Fibroblast of pulmonary artery (primary cell): ENCODE measurements around the gene GPR34.
A peak's percentile ranks its signal among the peaks of the same experiment; 100 is the strongest.
"Not testable (repeated sequence)": the region's sequence is repeated elsewhere in the genome, so short reads cannot be mapped to it uniquely, and the experiment has no call there.

Source experiments
- DNase-seq: peaks from one replicate; pipeline ENCODE4 v3.0.0-alpha.2; 2010; ENCODE audit warnings: low read depth
- H3K4me3 ChIP-seq: replicated peaks from 2 replicates; pipeline ENCODE4 v1.5.1; 2011; ENCODE audit warnings: low read depth, mild to moderate bottlenecking, control low read depth, low read length, moderate library complexity
- TF ChIP-seq, protein P1 (sequence below): IDR thresholded peaks from 2 replicates; pipeline ENCODE4 v1.5.1; 2011; ENCODE audit warnings: mild to moderate bottlenecking, control low read depth, low read length, inconsistent platforms; ENCODE audit errors: missing control alignments

Gene GPR34

DNA sequence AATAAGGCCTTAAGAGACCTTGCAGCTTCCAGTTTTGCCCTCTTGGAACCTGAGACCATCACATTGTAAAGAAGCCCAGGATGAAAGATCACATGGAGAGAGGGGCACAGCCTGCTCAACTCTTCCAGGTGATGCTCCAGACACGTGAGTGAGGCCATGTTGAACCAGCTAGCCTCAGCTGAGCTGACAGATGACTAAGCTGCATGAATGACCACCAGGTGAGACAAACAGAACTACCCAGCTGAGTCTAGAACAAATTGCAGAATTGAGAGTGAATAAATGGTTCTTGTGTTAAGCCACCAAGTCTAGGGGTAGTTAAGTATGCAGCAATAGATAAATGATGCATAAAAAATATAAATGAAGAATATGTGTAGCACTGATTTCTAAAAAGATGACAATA, 18.4 kb downstream of the GPR34 start:
- DNase-seq, result no peak
- no peak overlapping the region for H3K4me3 ChIP-seq
- TF ChIP-seq, protein P1, sequence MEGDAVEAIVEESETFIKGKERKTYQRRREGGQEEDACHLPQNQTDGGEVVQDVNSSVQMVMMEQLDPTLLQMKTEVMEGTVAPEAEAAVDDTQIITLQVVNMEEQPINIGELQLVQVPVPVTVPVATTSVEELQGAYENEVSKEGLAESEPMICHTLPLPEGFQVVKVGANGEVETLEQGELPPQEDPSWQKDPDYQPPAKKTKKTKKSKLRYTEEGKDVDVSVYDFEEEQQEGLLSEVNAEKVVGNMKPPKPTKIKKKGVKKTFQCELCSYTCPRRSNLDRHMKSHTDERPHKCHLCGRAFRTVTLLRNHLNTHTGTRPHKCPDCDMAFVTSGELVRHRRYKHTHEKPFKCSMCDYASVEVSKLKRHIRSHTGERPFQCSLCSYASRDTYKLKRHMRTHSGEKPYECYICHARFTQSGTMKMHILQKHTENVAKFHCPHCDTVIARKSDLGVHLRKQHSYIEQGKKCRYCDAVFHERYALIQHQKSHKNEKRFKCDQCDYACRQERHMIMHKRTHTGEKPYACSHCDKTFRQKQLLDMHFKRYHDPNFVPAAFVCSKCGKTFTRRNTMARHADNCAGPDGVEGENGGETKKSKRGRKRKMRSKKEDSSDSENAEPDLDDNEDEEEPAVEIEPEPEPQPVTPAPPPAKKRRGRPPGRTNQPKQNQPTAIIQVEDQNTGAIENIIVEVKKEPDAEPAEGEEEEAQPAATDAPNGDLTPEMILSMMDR, result no peak

- DNase-seq, result no peak
- TF ChIP-seq, protein P1, result no peak
- H3K4me3 ChIP-seq, result no peak overlapping the region
These were observed 19.7 kb downstream of the GPR34 start for GRCh38 chrX:41708486-41708885.

DNA sequence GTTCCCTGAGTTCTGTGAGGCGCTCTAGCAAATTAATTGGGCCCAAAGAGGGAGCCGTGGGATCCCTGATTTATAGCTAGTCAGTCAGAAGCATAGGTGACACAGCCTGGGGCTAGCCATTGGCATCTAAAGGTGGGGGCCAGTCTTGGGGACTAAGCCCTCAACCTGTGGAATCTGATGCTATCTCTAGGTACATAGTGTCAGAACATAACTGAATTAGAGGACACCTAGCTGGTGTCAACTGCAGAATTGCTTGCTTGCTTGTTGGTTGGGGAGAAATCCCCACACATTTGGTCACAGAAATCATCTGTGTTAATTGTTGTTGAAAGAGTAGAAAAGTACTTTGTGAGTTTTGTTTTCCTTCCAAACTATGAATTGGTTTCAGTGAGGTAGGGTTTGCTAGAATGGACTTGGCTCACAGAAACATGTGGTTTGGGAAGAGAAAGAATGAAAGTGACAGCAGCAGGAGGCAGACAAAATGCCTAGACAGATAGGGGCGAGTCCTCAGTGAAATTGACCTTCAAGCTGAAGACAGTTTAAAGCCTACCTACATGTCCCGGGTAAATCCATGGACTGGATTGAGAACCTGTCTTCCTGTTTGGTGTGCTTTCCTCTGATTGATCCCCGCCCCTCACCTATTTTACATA, 22.4 kb downstream of the GPR34 start:
- DNase-seq, result no peak
- TF ChIP-seq, protein P1, result no peak
- H3K4me3 ChIP-seq, result no peak overlapping the region

DNA sequence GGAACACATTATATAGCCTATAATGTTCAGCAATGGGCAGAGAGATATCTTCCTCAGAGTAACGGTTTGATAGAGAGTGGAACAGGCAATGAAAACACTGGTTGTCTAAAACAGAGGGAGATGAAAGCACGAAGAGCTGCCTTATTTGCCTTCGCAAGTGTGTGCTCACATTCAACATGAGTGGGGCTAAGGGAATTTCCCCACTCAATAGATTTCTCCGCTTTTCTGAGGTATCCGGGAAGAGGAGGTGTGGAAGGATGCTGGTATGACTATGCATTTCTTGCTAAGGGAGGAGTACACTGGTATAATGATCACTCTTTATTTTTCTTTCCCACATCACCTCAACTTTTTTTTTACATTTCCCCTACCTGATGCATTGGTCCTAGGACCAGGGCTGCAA, 27.4 kb downstream of the GPR34 start:
- H3K4me3 ChIP-seq, result no peak overlapping the region
- TF ChIP-seq, protein P1, result no peak
- no peak for DNase-seq

DNA sequence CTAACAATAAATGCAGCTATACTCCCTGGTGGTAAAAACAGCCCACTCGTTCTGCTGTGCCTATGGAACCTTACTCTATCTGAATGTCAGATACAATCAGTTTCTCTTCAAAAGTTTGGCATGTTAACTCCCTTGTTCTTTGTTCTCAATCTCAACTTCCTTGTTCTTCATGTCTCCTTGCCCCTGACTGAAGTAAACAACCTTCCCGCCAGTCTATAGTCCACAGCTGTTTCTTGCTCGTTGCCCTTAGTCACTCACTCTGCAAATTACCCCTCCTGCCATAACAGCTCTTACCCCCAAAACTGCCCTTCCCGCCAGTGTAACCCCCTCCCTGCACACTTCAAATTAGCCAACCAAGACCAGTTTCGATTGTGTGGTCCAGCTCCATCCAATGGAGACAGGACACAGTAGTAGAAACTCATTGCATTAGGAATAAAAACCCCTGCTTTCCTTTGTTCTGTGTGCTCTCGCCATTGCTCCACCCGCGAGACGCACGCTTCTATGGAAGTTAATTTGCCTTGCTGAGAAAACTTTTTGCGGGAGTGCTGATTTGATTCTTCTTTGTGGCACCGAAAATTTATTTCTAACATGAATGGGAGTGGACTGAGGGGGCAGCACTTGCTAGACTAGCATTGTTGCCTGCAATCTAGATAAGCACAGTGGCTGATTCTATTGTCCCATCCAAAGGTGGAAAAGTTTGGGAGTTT, 28.1 kb downstream of the GPR34 start:
- H3K4me3 ChIP-seq, result no peak overlapping the region
- DNase-seq, result no peak
- TF ChIP-seq, protein P1, result no peak

DNA sequence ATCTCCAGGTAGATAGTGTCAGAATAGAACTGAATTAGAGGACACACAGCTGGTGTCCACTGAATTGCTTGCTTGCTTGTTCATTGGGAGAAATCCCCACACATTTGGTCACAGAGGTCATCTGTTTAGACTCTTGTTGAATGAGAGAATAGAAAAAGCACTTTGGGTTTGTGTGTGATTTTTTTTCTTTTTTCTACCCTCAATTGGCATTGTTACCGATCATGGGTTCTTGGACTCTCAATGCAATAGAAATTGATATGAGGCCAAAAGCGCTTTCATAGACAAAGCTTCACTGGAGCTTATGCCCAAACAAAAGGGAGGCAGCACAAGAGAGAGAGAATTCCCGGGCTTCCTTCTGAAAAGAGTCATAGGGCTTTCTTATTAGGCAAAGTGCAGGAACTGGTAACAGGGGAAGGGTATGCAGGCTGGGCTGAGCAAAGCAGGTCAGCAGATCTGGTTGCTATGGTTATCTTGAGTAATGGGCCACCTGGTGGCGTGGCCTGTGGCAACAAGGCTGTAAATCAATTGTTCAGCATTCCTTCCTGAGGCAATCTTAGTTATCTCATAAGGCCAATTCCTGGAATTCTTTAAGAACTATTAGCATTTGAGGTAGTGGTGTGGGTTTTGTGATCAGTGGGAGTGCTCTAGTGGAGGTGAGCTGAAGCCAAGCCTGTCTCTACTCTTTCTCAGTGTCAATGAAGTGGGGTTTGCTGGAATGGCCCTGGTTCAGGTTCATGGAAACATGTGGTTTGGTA, 29.9 kb downstream of the GPR34 start:
- peak; percentile 6 for DNase-seq
- TF ChIP-seq, protein P1, result no peak
- no peak overlapping the region for H3K4me3 ChIP-seq

- not testable (repeated sequence) for DNase-seq, H3K4me3 ChIP-seq
These were observed 30.8 kb downstream of the GPR34 start for GRCh38 chrX:41719610-41720009.
